SH-SY5Y (cell line): ENCODE measurements around the gene TNFSF11.

Source experiments
- GATA2 ChIP-seq: IDR thresholded peaks from 2 replicates; pipeline ENCODE4 v1.6.1; 2011; ENCODE audit warnings: mild to moderate bottlenecking, low read depth, low read length
- GATA3 ChIP-seq: IDR thresholded peaks from 2 replicates; pipeline ENCODE4 v1.6.1; 2011; ENCODE audit warnings: low read depth, mild to moderate bottlenecking, low read length, moderate library complexity

DNA sequence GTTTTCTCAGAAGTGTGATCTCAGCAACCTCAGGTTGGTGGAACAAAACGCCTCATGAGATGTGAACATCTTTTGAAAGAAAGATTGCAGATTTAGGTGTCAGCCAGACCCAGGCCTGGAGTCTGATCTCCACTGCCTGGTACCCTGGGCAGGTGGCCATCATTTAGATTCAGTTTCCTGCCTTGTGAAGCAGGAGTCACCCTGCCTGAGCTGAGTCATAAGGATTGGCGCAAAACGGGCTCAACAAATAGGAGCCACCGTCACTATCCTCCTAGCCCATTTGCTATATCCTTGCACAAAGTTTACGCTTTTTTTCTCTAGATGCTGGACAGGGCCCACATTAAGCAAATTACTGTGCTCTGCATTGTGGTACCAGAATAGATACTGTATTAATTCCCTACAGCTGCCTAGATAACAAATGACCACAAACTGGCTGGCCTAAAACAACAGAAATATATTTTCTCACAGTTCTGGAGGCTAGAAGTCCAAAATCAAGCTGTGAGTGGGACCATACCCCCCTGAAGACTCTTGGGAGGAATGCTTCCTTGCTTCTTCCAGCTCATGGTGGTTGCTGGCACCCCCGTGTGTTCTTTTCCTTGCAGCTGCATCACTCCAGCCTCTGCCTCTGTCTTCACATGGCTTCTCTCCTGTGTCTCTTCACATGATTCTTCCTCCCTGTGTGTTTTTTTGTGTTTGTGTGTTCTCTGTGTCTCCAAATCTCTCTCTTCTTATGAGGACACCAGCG lies 38.2 kb downstream of the TNFSF11 start:
- TF ChIP-seq GATA3 (no peak), GATA2 (no peak)
